ENCODE results near the gene CCDC102A. TPM values are rescaled to one million over a fixed set of nuclear protein-coding genes. Genes with fewer than 3 reads are reported as not detected.
"Not testable (repeated sequence)": the region's sequence is repeated elsewhere in the genome, so short reads cannot be mapped to it uniquely, and the experiment has no call there.

The CCDC102A gene
- total RNA-seq, 1 experiment from 2014 or later: 10.5 TPM

- DNase-seq (ENCODE audit: low read depth, low spot score); in situ Hi-C loops (cut with HindIII; ENCODE audit: low pct_unique_long_range_greater_than_20kb, low sequenced_read_pairs): not testable (repeated sequence)
Measured at GRCh38 chr16:57568772-57569171, 32.4 kb upstream of the CCDC102A start.

- no peak for DNase-seq (ENCODE audit: low read depth, low spot score)
- in situ Hi-C loops (cut with HindIII; ENCODE audit: low pct_unique_long_range_greater_than_20kb, low sequenced_read_pairs): no loop called here
Measured at GRCh38 chr16:57568173-57568678, 31.9 kb upstream of the CCDC102A start.

- no peak for DNase-seq (ENCODE audit: low read depth, low spot score)
- in situ Hi-C loops (cut with HindIII; ENCODE audit: low pct_unique_long_range_greater_than_20kb, low sequenced_read_pairs): no loop called here
Measured at GRCh38 chr16:57567691-57568090, 31.3 kb upstream of the CCDC102A start.

- DNase-seq (ENCODE audit: low read depth, low spot score): no peak
- in situ Hi-C loops (cut with HindIII; ENCODE audit: low pct_unique_long_range_greater_than_20kb, low sequenced_read_pairs): no loop called here
Measured at GRCh38 chr16:57566436-57566835, 30.1 kb upstream of the CCDC102A start.

GRCh38 chr16:57565461-57565860, 29.1 kb upstream of the CCDC102A start:
- in situ Hi-C loops (cut with HindIII; ENCODE audit: low pct_unique_long_range_greater_than_20kb, low sequenced_read_pairs): no loop called here
- no peak for DNase-seq (ENCODE audit: low read depth, low spot score)

GRCh38 chr16:57564571-57565270, 28.4 kb upstream of the CCDC102A start:
- peak; percentile 20 for DNase-seq (ENCODE audit: low read depth, low spot score)
- in situ Hi-C loops (cut with HindIII; ENCODE audit: low pct_unique_long_range_greater_than_20kb, low sequenced_read_pairs): no loop called here

GRCh38 chr16:57563761-57564160, 27.4 kb upstream of the CCDC102A start:
- DNase-seq (ENCODE audit: low read depth, low spot score): no peak
- in situ Hi-C loops (cut with HindIII; ENCODE audit: low pct_unique_long_range_greater_than_20kb, low sequenced_read_pairs): no loop called here

- DNase-seq (ENCODE audit: low read depth, low spot score): no peak
- in situ Hi-C loops (cut with HindIII; ENCODE audit: low pct_unique_long_range_greater_than_20kb, low sequenced_read_pairs): no loop called here
Measured at GRCh38 chr16:57563487-57563750, 27.0 kb upstream of the CCDC102A start.

- in situ Hi-C loops (cut with HindIII; ENCODE audit: low pct_unique_long_range_greater_than_20kb, low sequenced_read_pairs): no loop called here
- no peak for DNase-seq (ENCODE audit: low read depth, low spot score)
Measured at GRCh38 chr16:57562669-57563486, 26.5 kb upstream of the CCDC102A start.

- DNase-seq (ENCODE audit: low read depth, low spot score): no peak
Measured at GRCh38 chr16:57562066-57562465, 25.7 kb upstream of the CCDC102A start.

GRCh38 chr16:57559072-57559790, 22.9 kb upstream of the CCDC102A start:
- no peak for DNase-seq (ENCODE audit: low read depth, low spot score)
- in situ Hi-C loops (cut with HindIII; ENCODE audit: low pct_unique_long_range_greater_than_20kb, low sequenced_read_pairs): no loop called here

More at GRCh38 chr16:57562066-57562465, 25.7 kb upstream of the CCDC102A start:
- in situ Hi-C loops (cut with HindIII; ENCODE audit: low pct_unique_long_range_greater_than_20kb, low sequenced_read_pairs): no loop called here

- no peak for DNase-seq (ENCODE audit: low read depth, low spot score)
- in situ Hi-C loops (cut with HindIII; ENCODE audit: low pct_unique_long_range_greater_than_20kb, low sequenced_read_pairs): no loop called here
Measured at GRCh38 chr16:57556941-57557541, 20.7 kb upstream of the CCDC102A start.

- DNase-seq (ENCODE audit: low read depth, low spot score): no peak
- in situ Hi-C loops (cut with HindIII; ENCODE audit: low pct_unique_long_range_greater_than_20kb, low sequenced_read_pairs): no loop called here
Measured at GRCh38 chr16:57555831-57556230, 19.5 kb upstream of the CCDC102A start.

GRCh38 chr16:57551057-57551456, 14.7 kb upstream of the CCDC102A start:
- DNase-seq (ENCODE audit: low read depth, low spot score): no peak
- in situ Hi-C loops (cut with HindIII; ENCODE audit: low pct_unique_long_range_greater_than_20kb, low sequenced_read_pairs): no loop called here

GRCh38 chr16:57549730-57550129, 13.4 kb upstream of the CCDC102A start:
- in situ Hi-C loops (cut with HindIII; ENCODE audit: low pct_unique_long_range_greater_than_20kb, low sequenced_read_pairs): no loop called here
- DNase-seq (ENCODE audit: low read depth, low spot score): no peak

- in situ Hi-C loops (cut with HindIII; ENCODE audit: low pct_unique_long_range_greater_than_20kb, low sequenced_read_pairs): no loop called here
- DNase-seq (ENCODE audit: low read depth, low spot score): no peak
Measured at GRCh38 chr16:57548408-57548807, 12.0 kb upstream of the CCDC102A start.

GRCh38 chr16:57547524-57547923, 11.2 kb upstream of the CCDC102A start:
- in situ Hi-C loops (cut with HindIII; ENCODE audit: low pct_unique_long_range_greater_than_20kb, low sequenced_read_pairs): not testable (repeated sequence)

GRCh38 chr16:57544124-57544653, 7.8 kb upstream of the CCDC102A start:
- DNase-seq (ENCODE audit: low read depth, low spot score): no peak
- in situ Hi-C loops (cut with HindIII; ENCODE audit: low pct_unique_long_range_greater_than_20kb, low sequenced_read_pairs): no loop called here

More at GRCh38 chr16:57547524-57547923, 11.2 kb upstream of the CCDC102A start:
- DNase-seq (ENCODE audit: low read depth, low spot score): not testable (repeated sequence)
